ENCODE measurements around the gene RBM42.
A peak's percentile ranks its signal among the peaks of the same experiment; 100 is the strongest.

The RBM42 gene

DNA sequence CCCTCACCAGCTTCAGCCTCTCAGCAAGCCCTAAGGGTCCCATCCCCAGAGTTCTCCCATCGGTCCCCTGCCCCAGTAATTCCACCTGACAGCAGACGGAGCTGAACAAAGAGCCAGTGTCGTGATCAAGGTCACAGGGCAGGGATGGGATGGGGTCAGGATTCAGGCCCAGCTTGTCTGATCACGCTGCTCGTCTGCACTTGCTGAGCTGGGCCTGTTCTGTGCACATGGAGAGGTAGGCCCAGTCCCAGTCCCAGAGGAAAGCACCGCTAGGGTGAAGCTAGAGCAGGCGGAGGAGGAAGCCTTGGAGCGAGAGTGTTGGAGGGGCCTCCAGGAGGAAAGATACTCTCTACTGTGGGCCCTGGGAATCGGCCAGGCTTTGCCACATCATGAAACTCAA is 7.1 kb upstream of the RBM42 start:
- no peak for DNase-seq (ENCODE audit: low read depth in 2 of 2)

DNA sequence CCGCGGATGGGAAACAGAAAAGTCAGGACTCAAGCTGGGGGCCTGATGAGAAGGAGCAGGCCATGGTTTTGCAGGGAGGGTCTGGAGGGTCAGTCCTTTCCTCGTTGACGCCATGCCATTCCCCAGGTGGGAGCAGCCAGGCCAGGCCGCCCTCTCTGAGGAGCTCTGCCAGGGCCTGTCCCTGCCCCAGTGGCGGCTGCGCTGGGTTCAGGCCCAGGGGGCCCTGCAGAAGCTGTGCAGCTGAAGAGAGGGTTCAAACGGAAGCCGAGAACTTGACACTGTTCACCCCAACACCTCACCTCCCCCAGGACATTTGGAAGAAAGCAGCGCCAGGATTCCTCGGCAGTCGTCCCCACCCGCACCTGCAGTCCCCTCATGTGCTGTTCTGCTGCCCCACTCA is 6.1 kb upstream of the RBM42 start:
- DNase-seq (ENCODE audit: low read depth in 2 of 2), result no peak

DNA sequence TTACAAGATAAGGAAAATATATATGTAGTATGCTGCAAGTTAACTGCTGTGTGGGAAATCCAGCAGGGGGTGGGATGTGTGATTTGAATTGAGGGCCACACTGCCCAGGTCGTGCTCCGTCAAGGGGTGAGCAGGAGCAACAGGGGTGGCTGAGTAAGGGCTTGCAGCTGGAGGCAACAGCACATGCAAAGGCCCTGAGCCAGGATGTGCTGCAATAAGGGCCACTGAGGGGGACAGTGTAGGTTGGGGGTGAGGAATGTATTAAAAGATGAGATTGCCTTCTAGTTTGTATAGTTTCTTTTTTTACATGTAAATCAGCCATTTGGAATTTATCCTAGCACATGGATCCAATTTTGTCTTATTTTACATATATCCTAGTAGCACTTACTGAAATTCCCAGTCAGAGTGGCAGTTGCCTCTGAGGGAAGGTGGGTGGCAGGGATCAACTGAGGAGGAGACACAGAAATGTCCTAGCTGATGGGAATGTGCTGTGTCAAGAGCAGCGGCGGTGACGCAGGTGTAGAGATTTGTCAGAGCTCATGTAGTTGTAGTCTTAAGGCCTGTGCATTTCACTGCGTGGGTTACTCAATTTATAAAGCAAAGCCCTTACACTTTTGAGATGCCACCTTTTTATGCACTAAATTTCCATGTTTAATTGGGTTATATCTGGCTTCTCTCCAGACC is 5.4 kb upstream of the RBM42 start:
- no peak for DNase-seq (ENCODE audit: low read depth in 2 of 2)

DNA sequence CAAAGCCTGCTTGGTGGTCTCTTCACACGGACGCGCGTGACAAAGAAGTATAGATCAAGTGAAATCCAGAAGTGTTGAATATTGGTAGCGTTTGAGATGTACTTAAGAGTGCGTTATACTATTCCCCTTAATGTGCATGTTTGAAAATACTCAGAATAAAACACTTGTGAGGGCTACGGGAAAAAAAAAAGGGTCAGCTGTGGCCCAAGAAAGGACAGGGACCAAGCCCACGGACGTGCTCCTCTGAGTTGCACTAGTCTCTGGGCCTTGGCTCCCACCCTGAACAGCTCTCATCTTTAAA is 622 bp upstream of the RBM42 start:
- no peak for DNase-seq (ENCODE audit: low read depth in 2 of 2)

DNA sequence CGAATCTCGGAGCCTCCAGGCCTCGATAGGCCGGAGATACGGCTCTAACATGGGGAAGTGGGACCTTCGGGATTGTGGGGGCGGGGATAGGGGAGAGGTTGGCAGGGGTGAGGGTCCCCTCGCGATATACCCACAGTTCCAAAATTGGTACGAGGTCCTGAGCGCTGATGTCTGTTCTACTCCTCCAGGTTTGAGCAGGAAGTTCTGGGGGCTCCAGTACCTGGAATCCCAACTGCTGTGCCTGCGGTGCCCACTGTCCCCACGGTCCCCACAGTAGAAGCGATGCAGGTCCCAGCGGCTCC is 447 bp downstream of the RBM42 start:
- DNase-seq (ENCODE audit: low read depth in 2 of 2), result no peak

DNA sequence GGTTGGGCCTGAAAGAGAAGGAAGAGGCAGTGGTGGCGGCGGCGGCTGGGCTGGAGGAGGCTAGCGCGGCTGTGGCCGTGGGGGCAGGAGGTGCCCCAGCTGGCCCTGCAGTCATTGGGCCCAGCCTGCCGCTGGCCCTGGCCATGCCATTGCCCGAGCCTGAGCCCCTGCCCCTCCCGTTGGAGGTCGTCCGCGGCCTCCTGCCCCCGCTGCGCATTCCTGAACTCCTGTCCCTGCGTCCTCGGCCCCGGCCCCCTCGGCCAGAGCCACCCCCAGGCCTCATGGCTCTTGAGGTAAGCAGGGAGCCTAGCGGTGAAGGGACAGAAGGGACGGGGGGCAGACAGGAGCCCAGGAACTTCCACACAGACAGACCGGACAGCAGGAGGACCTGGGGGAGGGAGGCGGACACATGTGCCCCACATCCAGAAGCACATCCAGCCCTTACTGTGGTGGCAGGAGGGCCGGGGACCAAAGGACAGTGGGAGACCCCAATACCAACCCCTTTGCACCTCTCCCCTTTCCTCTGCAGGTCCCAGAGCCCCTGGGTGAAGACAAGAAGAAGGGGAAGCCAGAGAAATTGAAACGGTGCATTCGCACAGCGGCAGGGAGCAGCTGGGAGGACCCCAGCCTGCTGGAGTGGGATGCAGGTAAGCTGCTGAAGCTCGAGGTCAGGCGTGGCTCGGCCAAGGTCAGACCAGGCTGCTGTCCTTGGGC is 5.0 kb downstream of the RBM42 start:
- no peak for DNase-seq (ENCODE audit: low read depth in 2 of 2)

DNA sequence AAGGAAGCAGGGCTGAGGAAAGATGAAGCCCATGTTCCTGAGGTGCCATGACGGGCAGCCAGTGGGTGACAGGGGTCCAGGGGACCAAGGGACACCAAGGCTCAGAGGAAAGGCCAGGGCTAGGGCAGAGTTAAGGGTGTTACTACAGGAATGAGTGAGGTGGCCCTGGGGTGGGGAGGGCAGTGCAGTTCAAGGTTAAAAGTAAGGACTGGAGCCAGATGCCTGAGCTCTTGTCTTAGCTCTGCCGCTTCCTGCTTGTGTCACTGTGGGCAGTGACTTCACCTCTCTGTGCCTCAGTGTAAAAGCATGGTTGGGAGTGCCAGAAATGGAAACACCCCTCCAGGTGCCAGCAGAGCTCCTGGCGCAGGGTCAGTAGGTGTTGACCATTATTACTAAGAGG is 7.8 kb downstream of the RBM42 start:
- DNase-seq (ENCODE audit: low read depth in 2 of 2), result no peak

DNA sequence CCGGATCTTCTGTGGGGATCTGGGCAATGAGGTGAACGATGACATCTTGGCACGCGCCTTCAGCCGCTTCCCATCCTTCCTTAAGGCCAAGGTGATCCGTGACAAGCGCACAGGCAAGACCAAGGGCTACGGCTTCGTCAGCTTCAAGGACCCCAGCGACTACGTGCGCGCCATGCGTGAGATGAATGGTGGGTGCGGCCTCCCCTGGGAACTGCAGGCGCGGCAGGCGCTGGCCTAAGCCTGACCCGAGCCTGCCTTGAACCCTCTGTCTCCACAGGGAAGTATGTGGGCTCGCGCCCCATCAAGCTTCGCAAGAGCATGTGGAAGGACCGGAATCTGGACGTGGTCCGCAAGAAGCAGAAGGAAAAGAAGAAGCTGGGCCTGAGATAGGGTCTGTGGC is 8.3 kb downstream of the RBM42 start:
- no peak for DNase-seq (ENCODE audit: low read depth in 2 of 2)

DNA sequence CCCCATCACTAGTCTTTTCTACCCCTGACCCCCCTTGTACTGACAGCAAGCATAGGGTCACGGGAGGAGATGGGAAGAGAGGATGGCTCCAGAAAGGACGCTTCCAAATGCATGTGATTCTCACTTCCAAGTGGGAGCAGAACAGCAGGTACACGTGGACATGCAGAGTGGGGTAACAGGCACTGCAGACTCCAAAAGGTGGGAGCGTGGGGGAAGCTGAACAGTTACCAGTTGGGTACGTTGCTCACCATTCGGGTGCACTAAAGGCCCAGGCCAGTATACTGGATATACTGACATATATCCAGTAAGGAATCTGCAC is 10.4 kb downstream of the RBM42 start:
- DNase-seq (ENCODE audit: low read depth in 2 of 2), result no peak

DNA sequence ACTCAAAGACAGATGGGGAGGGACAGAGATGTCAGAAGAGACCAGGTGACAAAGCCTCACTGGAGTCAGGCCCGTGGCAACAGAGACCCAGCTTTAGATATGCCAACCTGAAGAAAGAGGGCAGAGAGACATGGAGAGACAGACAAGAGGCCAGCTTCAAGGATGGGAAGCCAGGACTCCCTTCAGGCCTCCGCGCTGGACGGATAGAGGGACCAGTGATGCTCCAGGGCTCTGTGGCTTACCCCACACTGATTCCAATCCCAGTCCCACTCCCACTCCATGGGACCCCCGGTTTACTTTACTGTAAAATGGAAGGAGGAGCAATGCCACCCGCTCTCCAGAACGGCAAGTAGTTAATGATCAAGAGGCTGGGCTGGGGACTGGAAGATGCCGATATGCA is 11.0 kb downstream of the RBM42 start:
- DNase-seq (ENCODE audit: low read depth in 2 of 2), result no peak

DNA sequence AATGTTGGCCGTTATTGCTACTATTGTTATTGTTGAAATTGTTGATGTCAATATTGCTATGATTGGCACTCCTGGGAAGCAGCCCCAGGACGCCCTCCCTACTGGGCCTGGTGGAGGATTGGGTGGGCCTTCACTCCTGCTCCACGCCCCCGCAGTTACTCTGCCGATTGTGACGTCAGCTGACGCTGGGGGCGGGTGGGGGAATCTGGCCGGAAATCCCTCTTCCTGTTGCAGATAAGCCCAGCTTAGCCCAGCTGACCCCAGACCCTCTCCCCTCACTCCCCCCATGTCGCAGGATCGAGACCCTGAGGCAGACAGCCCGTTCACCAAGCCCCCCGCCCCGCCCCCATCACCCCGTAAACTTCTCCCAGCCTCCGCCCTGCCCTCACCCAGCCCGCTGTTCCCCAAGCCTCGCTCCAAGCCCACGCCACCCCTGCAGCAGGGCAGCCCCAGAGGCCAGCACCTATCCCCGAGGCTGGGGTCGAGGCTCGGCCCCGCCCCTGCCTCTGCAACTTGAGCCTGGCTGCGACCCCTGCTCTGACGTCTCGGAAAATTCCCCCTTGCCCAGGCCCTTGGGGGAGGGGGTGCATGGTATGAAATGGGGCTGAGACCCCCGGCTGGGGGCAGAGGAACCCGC is 12.8 kb downstream of the RBM42 start, which contains the start of gene ETV2:
ETV2 (plus strand) TSS at position 231 of the 637 bp plus-strand sequence. CDS start 716 bp downstream, outside the sequence.
- DNase-seq (ENCODE audit: low read depth in 2 of 2), result peak; percentile 33 to 39

DNA sequence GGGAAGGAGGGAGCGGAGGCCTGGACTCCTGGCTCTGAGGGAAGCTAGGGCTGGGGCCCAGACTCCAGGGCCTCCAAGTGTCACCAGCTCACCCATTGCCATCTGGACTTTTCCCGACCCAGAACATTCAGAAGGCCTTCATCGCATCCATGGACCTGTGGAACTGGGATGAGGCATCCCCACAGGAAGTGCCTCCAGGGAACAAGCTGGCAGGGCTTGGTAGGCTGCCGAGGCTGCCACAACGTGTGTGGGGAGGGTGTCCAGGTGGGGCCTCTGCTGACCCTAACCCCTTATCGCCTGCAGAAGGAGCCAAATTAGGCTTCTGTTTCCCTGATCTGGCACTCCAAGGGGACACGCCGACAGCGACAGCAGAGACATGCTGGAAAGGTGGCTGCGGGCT is 13.5 kb downstream of the RBM42 start:
- no peak for DNase-seq (ENCODE audit: low read depth in 2 of 2)

DNA sequence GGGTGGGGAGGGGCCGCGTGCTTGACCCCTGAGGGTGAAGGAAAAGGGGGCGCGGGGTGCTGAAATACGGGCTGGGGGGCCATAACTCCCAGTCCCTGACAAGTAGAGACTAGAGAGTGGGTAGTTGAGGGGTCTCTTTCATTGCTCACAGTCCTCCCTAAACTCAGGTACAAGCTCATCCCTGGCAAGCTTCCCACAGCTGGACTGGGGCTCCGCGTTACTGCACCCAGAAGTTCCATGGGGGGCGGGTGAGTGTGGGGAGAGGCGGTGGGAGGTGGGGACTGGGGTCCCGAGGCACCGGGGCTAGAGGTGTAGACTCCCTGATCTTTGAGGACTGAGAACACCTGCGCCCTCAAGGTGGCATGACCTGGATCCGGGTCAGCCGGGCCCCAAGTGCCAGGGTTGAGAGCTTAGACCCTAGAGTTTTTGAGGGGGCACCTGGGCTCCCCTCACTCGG is 14.0 kb downstream of the RBM42 start:
- no peak for DNase-seq (ENCODE audit: low read depth in 2 of 2)

DNA sequence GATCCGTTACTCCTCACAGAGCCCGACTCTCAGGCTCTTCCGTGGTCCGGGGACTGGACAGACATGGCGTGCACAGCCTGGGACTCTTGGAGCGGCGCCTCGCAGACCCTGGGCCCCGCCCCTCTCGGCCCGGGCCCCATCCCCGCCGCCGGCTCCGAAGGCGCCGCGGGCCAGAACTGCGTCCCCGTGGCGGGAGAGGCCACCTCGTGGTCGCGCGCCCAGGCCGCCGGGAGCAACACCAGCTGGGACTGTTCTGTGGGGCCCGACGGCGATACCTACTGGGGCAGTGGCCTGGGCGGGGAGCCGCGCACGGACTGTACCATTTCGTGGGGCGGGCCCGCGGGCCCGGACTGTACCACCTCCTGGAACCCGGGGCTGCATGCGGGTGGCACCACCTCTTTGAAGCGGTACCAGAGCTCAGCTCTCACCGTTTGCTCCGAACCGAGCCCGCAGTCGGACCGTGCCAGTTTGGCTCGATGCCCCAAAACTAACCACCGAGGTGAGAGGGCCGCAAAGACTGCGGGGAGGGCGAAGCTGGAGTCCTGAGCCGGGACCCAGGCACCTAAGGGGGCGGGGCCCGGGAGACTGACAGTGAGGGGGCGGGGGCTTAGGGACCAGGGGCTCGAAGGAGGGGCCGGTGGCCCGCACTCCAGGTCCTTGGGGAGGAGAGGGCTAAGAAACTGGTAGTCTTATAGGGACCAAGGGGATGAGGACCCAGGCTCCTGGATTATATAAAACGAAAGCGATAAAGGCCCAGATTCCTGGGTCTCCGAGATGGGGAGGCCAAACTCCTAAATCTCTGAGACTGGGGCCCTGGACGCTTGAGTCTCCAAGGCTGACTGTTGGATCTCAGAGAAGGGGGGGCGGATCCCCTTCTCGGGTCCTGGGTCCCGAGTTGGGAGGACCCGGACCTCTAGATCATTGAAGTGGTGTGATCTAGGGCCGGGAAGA is 14.7 kb downstream of the RBM42 start:
- peak; percentile 48 to 57 for DNase-seq (ENCODE audit: low read depth in 2 of 2)

DNA sequence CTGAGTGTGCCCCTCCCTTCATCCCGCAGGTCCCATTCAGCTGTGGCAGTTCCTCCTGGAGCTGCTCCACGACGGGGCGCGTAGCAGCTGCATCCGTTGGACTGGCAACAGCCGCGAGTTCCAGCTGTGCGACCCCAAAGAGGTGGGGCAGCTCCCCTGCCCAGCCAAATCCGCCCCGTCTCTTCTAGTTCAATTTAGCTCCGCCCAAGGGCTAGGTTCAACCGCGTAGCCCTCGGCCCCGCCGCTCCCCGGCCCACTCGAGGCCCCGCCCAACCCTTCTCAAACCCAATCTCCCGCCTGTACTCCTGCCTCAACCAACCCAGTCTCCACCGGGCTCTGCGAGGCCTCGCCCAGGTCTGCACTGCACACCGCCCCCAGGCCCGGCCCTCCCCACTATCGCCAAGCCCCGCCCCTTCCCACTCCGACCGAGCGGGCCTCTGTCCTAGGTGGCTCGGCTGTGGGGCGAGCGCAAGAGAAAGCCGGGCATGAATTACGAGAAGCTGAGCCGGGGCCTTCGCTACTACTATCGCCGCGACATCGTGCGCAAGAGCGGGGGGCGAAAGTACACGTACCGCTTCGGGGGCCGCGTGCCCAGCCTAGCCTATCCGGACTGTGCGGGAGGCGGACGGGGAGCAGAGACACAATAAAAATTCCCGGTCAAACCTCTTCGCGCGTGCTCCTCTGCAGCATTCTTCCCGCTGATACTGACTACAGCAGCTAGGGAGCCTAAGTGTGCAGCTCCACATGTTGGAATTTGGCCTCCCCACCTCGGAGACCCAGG is 15.6 kb downstream of the RBM42 start:
- peak; percentile 85 to 91 for DNase-seq (ENCODE audit: low read depth in 2 of 2)

DNA sequence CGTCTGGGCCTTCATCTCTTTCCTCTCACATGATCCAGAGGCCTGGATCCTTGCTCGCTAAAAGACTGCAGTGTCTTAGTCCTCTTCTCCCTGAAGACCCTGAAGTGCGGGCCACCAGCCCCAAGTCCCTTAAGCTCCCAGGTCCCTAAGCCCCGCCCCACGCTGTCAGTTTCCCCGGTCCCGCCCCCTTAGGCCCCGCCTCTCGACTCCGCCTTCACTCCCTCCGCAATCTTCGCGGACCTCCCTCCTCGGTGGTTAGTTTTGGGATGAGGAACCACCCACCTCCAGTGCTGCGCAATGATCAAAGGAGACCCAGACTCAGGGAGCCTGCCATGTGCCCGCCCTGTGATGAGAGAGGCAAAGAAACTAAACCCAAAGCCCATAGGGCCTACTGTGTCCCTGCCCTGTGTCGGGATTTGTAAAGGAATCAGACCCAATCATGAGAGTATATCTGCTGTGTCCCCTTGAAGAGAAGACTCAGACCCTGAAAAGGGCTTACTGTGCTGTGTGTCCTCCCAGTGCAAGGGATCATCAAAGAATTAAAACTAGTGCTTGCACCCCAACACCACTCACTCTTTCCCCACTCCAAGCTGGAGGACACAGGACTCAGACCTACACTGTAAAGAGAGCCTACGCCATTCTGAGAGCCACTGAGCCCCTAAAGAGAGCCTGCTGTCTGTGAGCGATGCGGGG is 16.3 kb downstream of the RBM42 start:
- DNase-seq (ENCODE audit: low read depth in 2 of 2), result peak; percentile 45 to 56

DNA sequence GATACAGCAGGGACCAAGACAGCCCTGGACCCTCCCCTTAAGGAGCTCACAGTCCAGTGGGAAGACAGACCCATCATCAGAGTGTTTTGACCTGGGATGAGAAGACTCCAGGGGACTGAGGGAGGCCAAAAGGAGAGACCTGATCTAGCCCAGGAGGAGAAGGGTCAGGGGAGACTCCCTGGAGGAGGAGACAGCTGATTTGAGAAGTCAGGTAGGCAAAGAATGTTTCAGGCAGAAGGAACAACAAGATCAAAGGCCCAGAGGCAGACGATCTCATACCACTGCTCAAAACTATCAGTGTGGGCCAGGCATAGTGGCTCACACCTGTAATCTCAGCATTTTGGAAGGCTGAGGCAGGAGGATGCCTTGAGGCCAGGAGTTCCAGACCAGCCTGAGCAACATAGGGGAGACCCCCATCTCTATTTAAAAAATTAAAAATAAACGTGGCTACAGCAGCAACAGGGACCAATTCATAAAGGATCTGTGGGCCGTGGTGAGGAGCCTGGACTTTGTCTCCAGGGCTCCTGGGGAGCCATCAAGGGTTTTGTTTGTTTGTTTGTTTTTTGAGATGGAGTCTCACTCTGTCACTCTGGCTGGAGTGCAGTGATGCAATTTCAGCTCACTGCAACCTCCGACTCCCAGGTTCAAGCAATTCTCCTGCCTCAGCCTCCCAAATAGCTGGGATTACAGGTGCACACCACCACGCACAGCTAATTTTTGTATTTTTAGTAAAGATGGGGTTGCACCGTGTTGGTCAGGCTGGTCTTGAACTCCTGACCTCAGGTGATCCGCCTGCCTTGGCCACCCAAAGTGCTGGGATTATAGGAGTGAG is 17.1 kb downstream of the RBM42 start:
- no peak for DNase-seq (ENCODE audit: low read depth in 2 of 2)

DNA sequence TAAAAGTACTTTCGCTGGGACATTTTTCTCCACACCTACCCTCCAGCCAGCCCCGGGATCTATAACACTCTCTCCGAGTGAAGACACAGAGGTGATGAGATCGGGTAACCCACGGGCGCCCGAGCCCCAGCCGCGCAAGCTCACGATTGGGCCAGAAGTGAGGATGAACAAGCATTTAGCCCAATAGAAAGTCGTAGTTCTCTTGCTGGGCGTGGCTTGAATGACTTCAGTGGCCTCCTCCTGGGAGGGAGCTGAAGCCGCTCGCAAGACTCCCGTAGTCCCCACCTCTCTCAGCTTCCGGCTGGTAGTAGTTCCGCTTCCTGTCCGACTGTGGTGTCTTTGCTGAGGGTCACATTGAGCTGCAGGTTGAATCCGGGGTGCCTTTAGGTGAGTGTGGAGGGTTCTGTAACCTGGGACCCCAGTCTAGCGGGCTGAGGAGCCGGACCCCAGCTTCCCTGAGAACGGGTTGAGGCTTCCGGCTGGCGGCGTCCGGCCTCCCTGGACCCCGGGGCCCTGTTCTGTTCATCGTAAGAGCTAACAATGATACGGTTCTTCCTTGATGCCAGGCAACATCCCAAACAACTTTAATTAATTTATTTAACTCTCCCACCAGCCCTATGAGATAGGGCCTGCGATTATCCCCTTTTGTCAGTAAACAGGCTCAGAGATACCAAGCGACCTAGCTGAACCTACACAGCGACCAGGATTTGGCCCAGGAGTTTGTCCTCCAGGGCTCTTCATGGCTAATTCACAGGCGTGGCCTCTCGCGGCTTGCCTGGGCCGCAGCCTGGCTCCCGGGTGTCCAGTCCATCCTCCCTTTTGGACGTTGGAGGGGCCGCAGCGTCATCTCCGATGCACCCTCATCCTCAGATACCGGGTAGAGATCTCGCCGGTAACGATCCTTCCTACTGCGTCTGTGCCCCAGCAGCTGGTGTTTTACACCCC is 19.5 kb downstream of the RBM42 start, which contains the start of gene COX6B1:
COX6B1 (plus strand) TSS at position 307 of the 945 bp plus-strand sequence. CDS start 2,921 bp downstream, outside the sequence.
- DNase-seq (ENCODE audit: low read depth in 2 of 2), result peak; percentile 83 to 90

DNA sequence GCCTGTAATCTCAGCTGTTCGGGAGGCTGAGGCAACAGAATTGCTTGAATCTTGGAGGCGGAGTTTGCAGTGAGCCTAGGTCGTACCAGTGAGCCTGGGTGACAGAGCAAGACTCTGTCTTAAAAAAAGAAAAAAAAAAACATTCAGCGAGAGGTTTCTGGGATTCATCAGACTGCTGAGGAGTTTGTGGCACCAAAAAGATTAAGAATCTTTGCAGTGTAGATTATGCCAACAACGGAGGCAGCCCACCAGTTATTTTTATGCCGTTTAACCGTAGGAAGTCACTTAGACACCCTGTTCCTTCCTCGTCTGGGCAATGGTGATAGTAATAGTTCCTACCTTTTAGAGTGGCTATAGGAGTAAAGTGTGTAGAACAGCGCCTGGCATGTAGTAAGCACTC is 21.7 kb downstream of the RBM42 start:
- no peak for DNase-seq (ENCODE audit: low read depth in 2 of 2)
